PC-9 (cell line): ENCODE measurements around the gene PPP4R1. TPM values are rescaled to one million over a fixed set of nuclear protein-coding genes. Genes with fewer than 3 reads are reported as not detected.

Experiments
- BruUV-seq: library from RNA; stranded (reverse); fragments of 400-500 nt; replicated peaks from 2 replicates; lab custom pipeline; 2021; lab: Mats Ljungman, UMichigan
- CTCF ChIA-PET: fragments of 300-600 bp; sonication (Branson Sonifier 250); formaldehyde crosslinking; loops from one replicate; lab custom pipeline; 2022; ENCODE audit warnings: antibody characterized with exemption; lab: Charles Lee
- POLR2A ChIA-PET: fragments of 300-600 bp; sonication (Branson Sonifier 250); formaldehyde crosslinking; loops from one replicate; lab custom pipeline; 2022; ENCODE audit warnings: antibody characterized with exemption; ENCODE audit not compliant: unreplicated experiment; lab: Charles Lee
- DNase-seq, 2 experiments: peaks; one replicate each; pipeline versions ENCODE4 v3.0.0 to v3.0.0-alpha.2; 2015 to 2022; ENCODE audit warnings: mixed read lengths in 1 of 2
- H2AFZ ChIP-seq: fragments of 200-600 bp; sonication (generic); 2 replicates; pipeline ENCODE4 v1.8.1; 2017; ENCODE audit warnings: antibody characterized with exemption
- H3F3A ChIP-seq: fragments of 200-600 bp; sonication (generic); 2 replicates; pipeline ENCODE4 v1.8.1; 2017; ENCODE audit warnings: antibody characterized with exemption, mild to moderate bottlenecking, low read depth; ENCODE audit not compliant: insufficient read depth
- H3K27ac ChIP-seq: fragments of 200-600 bp; sonication (generic); 2 replicates; pipeline ENCODE4 v1.6.1; 2016; ENCODE audit warnings: mixed run types
- H3K27me3 ChIP-seq: fragments of 200-600 bp; sonication (generic); 2 replicates; pipeline ENCODE4 v1.6.1; 2016; ENCODE audit warnings: low read depth, mixed run types; ENCODE audit not compliant: insufficient read depth
- H3K36me3 ChIP-seq: fragments of 200-600 bp; sonication (generic); 2 replicates; pipeline ENCODE4 v1.6.1; 2016; ENCODE audit warnings: low read depth, mixed run types
- H3K4me1 ChIP-seq: fragments of 200-600 bp; sonication (generic); replicated peaks from 2 replicates; pipeline ENCODE4 v1.6.1; 2016; ENCODE audit warnings: mixed run types; ENCODE audit not compliant: insufficient read depth
- H3K4me2 ChIP-seq: fragments of 200-600 bp; sonication (generic); 2 replicates; pipeline ENCODE4 v1.6.1; 2017; ENCODE audit warnings: mixed run types
- H3K4me3 ChIP-seq: fragments of 200-600 bp; sonication (generic); 2 replicates; pipeline ENCODE4 v1.6.1; 2016; ENCODE audit warnings: mixed run types
- H3K79me2 ChIP-seq: fragments of 200-600 bp; sonication (generic); 2 replicates; pipeline ENCODE4 v1.6.1; 2017; ENCODE audit warnings: low read depth, mixed run types
- H3K9me2 ChIP-seq: fragments of 200-600 bp; sonication (generic); 2 replicates; pipeline ENCODE4 v1.8.1; 2017; ENCODE audit warnings: mild to moderate bottlenecking; ENCODE audit not compliant: insufficient read depth
- H3K9me3 ChIP-seq: fragments of 200-600 bp; sonication (generic); 2 replicates; pipeline ENCODE4 v1.8.1; 2016; ENCODE audit warnings: low read depth; ENCODE audit not compliant: insufficient read depth
- H4K20me1 ChIP-seq: fragments of 200-600 bp; sonication (generic); 2 replicates; pipeline ENCODE4 v1.8.1; 2017; ENCODE audit not compliant: insufficient read depth
- EZH2 ChIP-seq: fragments of 200-600 bp; sonication (generic); IDR thresholded peaks from 2 replicates; pipeline ENCODE4 v1.8.0; 2017; ENCODE audit warnings: antibody characterized with exemption, low read depth
- intact Hi-C: fragments of 100-400 bp; cut with micrococcal nuclease; formaldehyde crosslinking; loops from one replicate; pipeline ENCODE4 v1.10.0; 2022; ENCODE audit not compliant: unreplicated experiment
- total RNA-seq: library from RNA; stranded (reverse); gene quantifications from 2 replicates; pipeline ENCODE4 v1.2.3, GENCODE V29; 2021
- TF ChIP-seq, protein P1 (sequence below): fragments of 200-600 bp; sonication (generic); conservative IDR thresholded peaks from 2 replicates; pipeline ENCODE4 v1.6.1; 2017; ENCODE audit warnings: mixed run types, antibody characterized with exemption, mild to moderate bottlenecking, moderate library complexity

PPP4R1 gene
- total RNA-seq, 1 experiment from 2014 or later, result 167 TPM

DNA sequence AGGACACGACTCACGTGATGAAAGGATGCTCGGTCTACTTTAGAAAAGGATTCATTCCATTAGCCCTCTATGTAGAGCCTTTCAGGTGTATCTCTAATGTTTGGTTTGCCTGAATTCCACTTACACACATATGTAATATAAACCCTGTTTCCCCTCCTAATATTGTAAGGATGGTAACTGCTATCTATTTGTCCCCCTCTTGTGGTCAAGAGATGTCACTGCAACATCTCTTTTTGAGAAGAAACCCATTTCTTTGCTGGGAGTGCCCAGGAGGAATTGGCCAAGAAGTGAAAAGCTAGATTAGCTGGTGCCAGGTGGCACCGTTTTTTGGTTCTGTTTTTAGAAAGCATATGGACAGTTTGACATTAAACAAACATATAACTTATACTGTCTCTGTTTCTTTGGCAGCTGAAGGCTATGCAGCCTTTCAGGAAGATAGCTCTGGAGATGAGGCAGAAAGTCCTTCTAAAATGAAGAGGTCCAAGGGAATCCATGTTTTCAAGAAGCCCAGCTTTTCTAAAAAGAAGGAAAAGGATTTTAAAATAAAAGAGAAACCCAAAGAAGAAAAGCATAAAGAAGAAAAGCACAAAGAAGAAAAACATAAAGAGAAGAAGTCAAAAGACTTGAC lies 97.8 kb downstream of the PPP4R1 start:
- no peak overlapping the region for H2AFZ ChIP-seq
- no peak for DNase-seq
- H3K79me2 ChIP-seq, result peaks cover 36% of the 10 kb centered on the region
- intact Hi-C loops, result loop anchor here (1.0 to 2.0 kb wide), 2 partner anchors 150 to 444 kb away; no protein-coding TSS in a partner anchor
- no peaks in the 10 kb centered on the region for H3K27me3 ChIP-seq
- no peak overlapping the region for H3K4me2 ChIP-seq
- no peak overlapping the region for H3K27ac ChIP-seq
- no TSS peak for BruUV-seq
- no peaks in the 10 kb centered on the region; the same call in 1 of the 2 replicates for H4K20me1 ChIP-seq
- peaks cover 29% of the 10 kb centered on the region for H3K4me1 ChIP-seq
- H3K36me3 ChIP-seq, result peaks cover 2% of the 10 kb centered on the region; the same call in 1 of the 2 replicates
- no peaks in the 10 kb centered on the region for H3K9me3 ChIP-seq
- no peaks in the 10 kb centered on the region for H3K9me2 ChIP-seq
- no peak overlapping the region for H3K4me3 ChIP-seq
- H3F3A ChIP-seq, result peaks cover 21% of the 10 kb centered on the region
- ChIA-PET CTCF (interaction anchor here (0.6 to 1.5 kb wide), 6 partner anchors 40 to 443 kb away, joined by 3 to 9 read pairs (median 3); no protein-coding TSS in a partner anchor), POLR2A (no interaction called here)
- TF ChIP-seq, protein P1, sequence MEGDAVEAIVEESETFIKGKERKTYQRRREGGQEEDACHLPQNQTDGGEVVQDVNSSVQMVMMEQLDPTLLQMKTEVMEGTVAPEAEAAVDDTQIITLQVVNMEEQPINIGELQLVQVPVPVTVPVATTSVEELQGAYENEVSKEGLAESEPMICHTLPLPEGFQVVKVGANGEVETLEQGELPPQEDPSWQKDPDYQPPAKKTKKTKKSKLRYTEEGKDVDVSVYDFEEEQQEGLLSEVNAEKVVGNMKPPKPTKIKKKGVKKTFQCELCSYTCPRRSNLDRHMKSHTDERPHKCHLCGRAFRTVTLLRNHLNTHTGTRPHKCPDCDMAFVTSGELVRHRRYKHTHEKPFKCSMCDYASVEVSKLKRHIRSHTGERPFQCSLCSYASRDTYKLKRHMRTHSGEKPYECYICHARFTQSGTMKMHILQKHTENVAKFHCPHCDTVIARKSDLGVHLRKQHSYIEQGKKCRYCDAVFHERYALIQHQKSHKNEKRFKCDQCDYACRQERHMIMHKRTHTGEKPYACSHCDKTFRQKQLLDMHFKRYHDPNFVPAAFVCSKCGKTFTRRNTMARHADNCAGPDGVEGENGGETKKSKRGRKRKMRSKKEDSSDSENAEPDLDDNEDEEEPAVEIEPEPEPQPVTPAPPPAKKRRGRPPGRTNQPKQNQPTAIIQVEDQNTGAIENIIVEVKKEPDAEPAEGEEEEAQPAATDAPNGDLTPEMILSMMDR, result peak; percentile 90
- TF ChIP-seq EZH2, result no peak

DNA sequence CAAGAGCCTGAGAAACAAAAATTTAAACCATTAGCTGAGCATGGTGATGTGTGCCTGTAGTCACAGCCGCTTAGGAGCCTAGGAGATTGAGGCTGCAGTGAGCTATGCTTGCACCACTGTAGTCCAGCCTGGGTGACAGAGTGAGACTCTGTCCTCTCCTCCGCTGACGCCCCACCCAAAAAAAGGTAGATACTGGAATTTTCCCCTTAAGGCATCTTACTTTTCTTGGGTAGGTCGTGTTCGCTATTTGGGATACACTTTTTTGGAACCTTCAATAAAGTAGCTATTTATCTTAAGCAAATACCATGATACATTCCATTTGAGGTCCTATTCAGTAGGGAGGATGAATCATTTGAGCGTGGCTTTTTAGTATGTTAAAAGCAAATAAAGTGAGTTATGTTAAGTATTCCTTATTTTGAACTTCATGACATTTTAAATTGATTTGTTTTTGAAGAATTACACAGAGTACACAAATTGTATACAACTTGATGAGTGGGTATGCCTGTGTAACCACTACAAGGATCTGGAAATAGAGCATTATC lies 100.3 kb downstream of the PPP4R1 start:
- Histone ChIP-seq H3K9me3 (no peaks in the 10 kb centered on the region), H3K36me3 (no peaks in the 10 kb centered on the region), H3K79me2 (peaks cover 49% of the 10 kb centered on the region), H3F3A (peaks cover 21% of the 10 kb centered on the region), H3K27ac (peak overlapping the region; percentile 62), H3K9me2 (no peaks in the 10 kb centered on the region), H2AFZ (no peak overlapping the region), H3K4me3 (no peak overlapping the region), H3K4me2 (peak overlapping the region; percentile 35), H3K4me1 (peaks cover 31% of the 10 kb centered on the region), H4K20me1 (no peaks in the 10 kb centered on the region; the same call in 1 of the 2 replicates), H3K27me3 (no peaks in the 10 kb centered on the region)
- intact Hi-C loops, result loop anchor here (1.0 to 2.0 kb wide), 3 partner anchors 39 to 378 kb away; partner anchors contain the start of genes ANKRD12 and RALBP1
- no peak for TF ChIP-seq EZH2
- TF ChIP-seq, protein P1, result no peak
- POLR2A ChIA-PET, result interaction anchor here (0.6 to 0.8 kb wide), 3 partner anchors 29 to 47 kb away, joined by 5 to 11 read pairs (median 7); partner anchors contain the start of gene RALBP1
- no TSS peak for BruUV-seq
- CTCF ChIA-PET, result interaction anchor here (0.5 to 0.8 kb wide), 3 partner anchors 20 to 151 kb away, joined by 3 to 5 read pairs (median 3); no protein-coding TSS in a partner anchor
- DNase-seq, result peak; percentile 55 to 96

DNA sequence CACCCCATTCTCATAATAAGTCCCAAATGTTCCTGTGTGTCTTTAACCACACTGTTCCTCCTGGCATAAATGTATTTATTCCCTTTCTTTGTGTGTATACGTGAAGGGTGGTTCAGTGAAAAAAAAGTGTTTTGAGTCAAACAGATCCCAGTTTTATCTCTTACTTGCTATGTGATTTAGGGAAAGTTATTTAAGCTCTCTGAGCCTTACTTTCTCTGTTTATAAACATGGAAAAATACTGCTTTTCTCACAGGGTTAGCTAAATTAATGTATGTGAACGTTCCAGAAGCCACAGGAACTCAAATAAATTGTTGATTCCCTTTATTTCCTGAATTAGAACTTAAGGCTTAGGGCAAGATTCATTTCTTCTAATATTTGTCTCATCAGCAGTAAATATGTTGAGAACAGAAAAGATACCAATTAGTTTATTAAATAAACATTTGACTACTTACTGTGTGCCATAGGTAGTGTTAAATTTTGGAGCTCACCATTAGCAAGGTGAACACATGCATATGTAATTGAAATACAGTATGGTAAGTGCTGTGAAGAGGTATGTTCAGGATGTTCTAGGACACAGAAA lies 105.8 kb downstream of the PPP4R1 start:
- Histone ChIP-seq H3K27ac (no peak overlapping the region), H3K79me2 (peaks cover 80% of the 10 kb centered on the region), H3K36me3 (no peaks in the 10 kb centered on the region), H3K4me1 (peaks cover 26% of the 10 kb centered on the region), H3K9me2 (no peaks in the 10 kb centered on the region), H4K20me1 (no peaks in the 10 kb centered on the region), H3K4me3 (no peak overlapping the region), H3F3A (peaks cover 10% of the 10 kb centered on the region), H3K4me2 (no peak overlapping the region), H2AFZ (no peak overlapping the region), H3K27me3 (no peaks in the 10 kb centered on the region), H3K9me3 (peaks cover 4% of the 10 kb centered on the region; the same call in 1 of the 2 replicates)
- DNase-seq, result no peak
- no TSS peak for BruUV-seq
- ChIA-PET POLR2A (no interaction called here), CTCF (no interaction called here)
- TF ChIP-seq, protein P1, result no peak
- no peak for TF ChIP-seq EZH2
- intact Hi-C loops, result loop anchor here (5.0 kb wide), 1 partner anchor 161 kb away; no protein-coding TSS in a partner anchor
